ENCODE data around the gene STAG3. TPM values are rescaled to one million over a fixed set of nuclear protein-coding genes. Genes with fewer than 3 reads are reported as not detected.

STAG3 gene
- total and polyA plus RNA-seq, 2 of the 4 experiments (the other 2 are of a cell fraction): 0.36 to 0.65 TPM

GRCh38 chr7:100211342-100211780, 33.6 kb downstream of the STAG3 start:
- H4K91ac ChIP-seq (ENCODE audit: insufficient read depth, low read depth, low read length): no peak overlapping the region
- H2AK9ac ChIP-seq (replicated peaks; ENCODE audit: low read depth, low read length, poor library complexity): no peak overlapping the region
- TF ChIP-seq RCOR1 (IDR thresholded peaks at IDR 0.05; ENCODE audit: insufficient replicate concordance, low read length): no peak
- no peak for TF ChIP-seq SMC3 (IDR thresholded peaks at IDR 0.05; ENCODE audit: low read depth, low read length)
- no peak for TF ChIP-seq CTCF (conservative IDR thresholded peaks at IDR 0.05; ENCODE audit: low read depth, low read length)
- TF ChIP-seq BHLHE40 (IDR thresholded peaks at IDR 0.05; ENCODE audit: low read depth, low read length): no peak
- ChIA-PET CTCF (no interaction called here), POLR2A (ENCODE audit: unreplicated experiment) (no interaction called here)
- H2AK5ac ChIP-seq (ENCODE audit: low read depth, low read length): no peak overlapping the region
- in situ Hi-C loops (cut with MboI; ENCODE audit: low sequenced_read_pairs) (no loop called here), intact Hi-C loops (cut with micrococcal nuclease) (loop anchor here (2.0 kb wide), 1 partner anchor 79 kb away; no protein-coding TSS in a partner anchor), dilution Hi-C loops (cut with HindIII; ENCODE audit: low sequenced_read_pairs, unreplicated experiment) (no loop called here)
- H2AFZ ChIP-seq (replicated peaks; ENCODE audit: low read length, poor library complexity): no peak overlapping the region
- H3K18ac ChIP-seq (ENCODE audit: low read depth, low read length): no peak overlapping the region
- no peaks in the 10 kb centered on the region for H3K79me1 ChIP-seq (ENCODE audit: low read depth in 1 of 2, low read length in 2 of 2)
- no peak overlapping the region for H2BK120ac ChIP-seq (ENCODE audit: low read depth, low read length)
- no peak overlapping the region for H3K4me3 ChIP-seq (ENCODE audit: insufficient read depth, low read depth, low read length)
- WGBS, 2 experiments (ENCODE audit: extremely low coverage in 2 of 2, insufficient read length in 1 of 2): 88% methylated on average over 3 of the region's 7 CpGs; no CpG with 5 or more reads in 1 of the 2 experiments
- no peak overlapping the region for H2BK15ac ChIP-seq (ENCODE audit: low read depth, low read length)
- H3K27me3 ChIP-seq (ENCODE audit: control insufficient read depth, insufficient read depth, low read length): no peaks in the 10 kb centered on the region; the same call in 1 of the 2 replicates
- no peak overlapping the region for H2BK20ac ChIP-seq (ENCODE audit: low read depth, low read length)
- no peaks in the 10 kb centered on the region for H3K9me3 ChIP-seq (ENCODE audit: control insufficient read depth, insufficient read depth, low read length)
- ATAC-seq (ENCODE audit: low read depth) (no peak), DNase-seq (no peak)
- H3K23ac ChIP-seq (ENCODE audit: low read depth, low read length): no peak overlapping the region
- no peak overlapping the region for H3K4ac ChIP-seq (ENCODE audit: low read depth, low read length)
- no peak overlapping the region for H4K5ac ChIP-seq (ENCODE audit: low read depth, low read length)
- H3K9me1 ChIP-seq (ENCODE audit: insufficient read depth, low read length): no peaks in the 10 kb centered on the region
- no peaks in the 10 kb centered on the region for H3K36me3 ChIP-seq (ENCODE audit: control insufficient read depth, insufficient read depth, low read length)
- no peak overlapping the region for H3K4me2 ChIP-seq (ENCODE audit: low read depth, low read length)
- H4K8ac ChIP-seq (ENCODE audit: low read depth in 2 of 2, low read length in 2 of 2): no peak overlapping the region
- H2BK5ac ChIP-seq (ENCODE audit: low read depth, low read length, poor library complexity, severe bottlenecking): no peak overlapping the region
- no peak overlapping the region for H3K9ac ChIP-seq (ENCODE audit: low read depth, low read length)
- no peak overlapping the region for H3K27ac ChIP-seq (ENCODE audit: insufficient read depth, low read length)
- no peak overlapping the region for H3K14ac ChIP-seq (replicated peaks; ENCODE audit: low read depth, low read length)
- no peaks in the 10 kb centered on the region for H3K4me1 ChIP-seq (ENCODE audit: control insufficient read depth, insufficient read depth, low read length)
- TSS peak; percentile 1 for BruUV-seq (replicated peaks)
- H3K56ac ChIP-seq (ENCODE audit: extremely low read depth, insufficient read depth, low read length): no peak overlapping the region
- no peaks in the 10 kb centered on the region for H4K20me1 ChIP-seq (ENCODE audit: insufficient read depth, low read length)

Measured in IMR-90 (cell line).